ENCODE measurements around the gene PTPRM. TPM values are rescaled to one million over a fixed set of nuclear protein-coding genes. Genes with fewer than 3 reads are reported as not detected.

PTPRM gene
- total RNA-seq, 1 experiment from 2014 or later, result 11.1 TPM

DNA sequence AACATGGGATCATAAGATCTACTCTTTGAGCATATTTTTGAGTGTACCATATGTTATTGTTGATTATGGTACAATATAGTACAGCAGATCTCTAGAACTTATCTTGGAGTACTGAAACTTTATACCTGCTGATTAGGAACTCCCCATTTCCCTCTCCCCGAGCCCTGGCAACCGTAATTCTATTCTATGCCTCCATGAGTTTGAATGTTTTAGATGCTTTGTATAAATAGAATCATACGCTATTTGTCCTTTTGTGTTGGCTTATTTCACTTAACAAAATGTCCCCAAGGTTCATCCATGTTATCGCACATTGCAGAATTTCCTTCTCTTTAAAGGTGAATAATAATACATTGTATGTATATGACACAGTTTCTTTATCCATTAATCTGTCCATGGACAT lies 117.2 kb downstream of the PTPRM start:
- peaks cover 30% of the 10 kb centered on the region for H3K4me1 Mint-ChIP-seq
- H3K4me3 Mint-ChIP-seq, result no peak overlapping the region
- ATAC-seq, result no peak
- ChIA-PET CTCF (interaction anchor here (1.0 to 1.1 kb wide), 2 partner anchors 27 to 92 kb away, joined by 3 read pairs; no protein-coding TSS in a partner anchor), POLR2A (no interaction called here)
- TF ChIP-seq, protein P1, sequence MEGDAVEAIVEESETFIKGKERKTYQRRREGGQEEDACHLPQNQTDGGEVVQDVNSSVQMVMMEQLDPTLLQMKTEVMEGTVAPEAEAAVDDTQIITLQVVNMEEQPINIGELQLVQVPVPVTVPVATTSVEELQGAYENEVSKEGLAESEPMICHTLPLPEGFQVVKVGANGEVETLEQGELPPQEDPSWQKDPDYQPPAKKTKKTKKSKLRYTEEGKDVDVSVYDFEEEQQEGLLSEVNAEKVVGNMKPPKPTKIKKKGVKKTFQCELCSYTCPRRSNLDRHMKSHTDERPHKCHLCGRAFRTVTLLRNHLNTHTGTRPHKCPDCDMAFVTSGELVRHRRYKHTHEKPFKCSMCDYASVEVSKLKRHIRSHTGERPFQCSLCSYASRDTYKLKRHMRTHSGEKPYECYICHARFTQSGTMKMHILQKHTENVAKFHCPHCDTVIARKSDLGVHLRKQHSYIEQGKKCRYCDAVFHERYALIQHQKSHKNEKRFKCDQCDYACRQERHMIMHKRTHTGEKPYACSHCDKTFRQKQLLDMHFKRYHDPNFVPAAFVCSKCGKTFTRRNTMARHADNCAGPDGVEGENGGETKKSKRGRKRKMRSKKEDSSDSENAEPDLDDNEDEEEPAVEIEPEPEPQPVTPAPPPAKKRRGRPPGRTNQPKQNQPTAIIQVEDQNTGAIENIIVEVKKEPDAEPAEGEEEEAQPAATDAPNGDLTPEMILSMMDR (IDR thresholded peaks at IDR 0.05), result no peak
- no peak for TF ChIP-seq SMAD3 (CRISPR knock-in tag; IDR thresholded peaks at IDR 0.05; ENCODE audit: borderline replicate concordance)
- TF ChIP-seq ESRRA (CRISPR knock-in tag; IDR thresholded peaks at IDR 0.05; ENCODE audit: borderline replicate concordance), result no peak
- TF ChIP-seq, protein P2, sequence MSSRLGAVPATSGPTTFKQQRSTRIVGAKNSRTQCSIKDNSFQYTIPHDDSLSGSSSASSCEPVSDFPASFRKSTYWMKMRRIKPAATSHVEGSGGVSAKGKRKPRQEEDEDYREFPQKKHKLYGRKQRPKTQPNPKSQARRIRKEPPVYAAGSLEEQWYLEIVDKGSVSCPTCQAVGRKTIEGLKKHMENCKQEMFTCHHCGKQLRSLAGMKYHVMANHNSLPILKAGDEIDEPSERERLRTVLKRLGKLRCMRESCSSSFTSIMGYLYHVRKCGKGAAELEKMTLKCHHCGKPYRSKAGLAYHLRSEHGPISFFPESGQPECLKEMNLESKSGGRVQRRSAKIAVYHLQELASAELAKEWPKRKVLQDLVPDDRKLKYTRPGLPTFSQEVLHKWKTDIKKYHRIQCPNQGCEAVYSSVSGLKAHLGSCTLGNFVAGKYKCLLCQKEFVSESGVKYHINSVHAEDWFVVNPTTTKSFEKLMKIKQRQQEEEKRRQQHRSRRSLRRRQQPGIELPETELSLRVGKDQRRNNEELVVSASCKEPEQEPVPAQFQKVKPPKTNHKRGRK (CRISPR knock-in tag; IDR thresholded peaks at IDR 0.05; ENCODE audit: borderline replicate concordance), result no peak
- no peak for TF ChIP-seq ETV6 (CRISPR knock-in tag; IDR thresholded peaks at IDR 0.05)
- TF ChIP-seq ATF1 (CRISPR knock-in tag; IDR thresholded peaks at IDR 0.05), result no peak
- no peak for TF ChIP-seq RORB (CRISPR knock-in tag; IDR thresholded peaks at IDR 0.05)
- no peak for TF ChIP-seq NFE2L1 (CRISPR knock-in tag; IDR thresholded peaks at IDR 0.05)
- no peak for TF ChIP-seq ZNF121 (CRISPR knock-in tag; IDR thresholded peaks at IDR 0.05)
- no peak for TF ChIP-seq IRF2 (CRISPR knock-in tag; IDR thresholded peaks at IDR 0.05; ENCODE audit: borderline replicate concordance, low read depth)
- no peak for TF ChIP-seq FOXJ3 (CRISPR knock-in tag; IDR thresholded peaks at IDR 0.05; ENCODE audit: borderline replicate concordance)
- TF ChIP-seq, protein P3, sequence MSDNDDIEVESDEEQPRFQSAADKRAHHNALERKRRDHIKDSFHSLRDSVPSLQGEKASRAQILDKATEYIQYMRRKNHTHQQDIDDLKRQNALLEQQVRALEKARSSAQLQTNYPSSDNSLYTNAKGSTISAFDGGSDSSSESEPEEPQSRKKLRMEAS (CRISPR knock-in tag; IDR thresholded peaks at IDR 0.05), result no peak
- no peak for TF ChIP-seq JUN (CRISPR knock-in tag; IDR thresholded peaks at IDR 0.05)
- H3K27ac Mint-ChIP-seq, result no peak overlapping the region
- H3K27me3 Mint-ChIP-seq (ENCODE audit: low read depth), result no peaks in the 10 kb centered on the region
- no peak for DNase-seq (ENCODE audit: low spot score)
- no peaks in the 10 kb centered on the region for H3K9me3 Mint-ChIP-seq
- no peaks in the 10 kb centered on the region for H3K36me3 Mint-ChIP-seq

DNA sequence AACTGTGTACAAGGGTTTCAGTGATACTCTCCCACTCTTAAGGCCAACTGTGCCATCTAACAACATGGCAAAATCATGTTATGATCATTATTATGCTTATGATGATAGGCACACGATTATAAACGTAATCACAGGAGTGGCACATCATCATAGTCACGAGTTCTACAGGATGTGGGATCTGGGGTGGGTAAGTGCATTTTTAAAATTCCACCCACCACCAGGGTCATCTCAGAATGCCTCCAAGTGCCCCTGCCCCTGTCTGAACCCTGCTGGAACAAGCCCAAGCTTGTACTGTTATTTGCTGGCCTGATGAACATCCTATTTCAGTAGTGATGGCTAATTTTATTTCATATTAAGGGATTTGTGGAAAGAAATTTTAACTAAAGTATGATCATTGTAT lies 117.8 kb downstream of the PTPRM start:
- H3K4me1 Mint-ChIP-seq, result peaks cover 30% of the 10 kb centered on the region
- CTCF ChIA-PET, result no interaction called here
- H3K27ac Mint-ChIP-seq, result no peak overlapping the region
- no peaks in the 10 kb centered on the region for H3K27me3 Mint-ChIP-seq (ENCODE audit: low read depth)
- ATAC-seq (no peak), DNase-seq (ENCODE audit: low spot score) (no peak)
- TF ChIP-seq CBFB (CRISPR knock-in tag; IDR thresholded peaks at IDR 0.05; ENCODE audit: low read depth), result no peak
- TF ChIP-seq ELF4 (CRISPR knock-in tag; IDR thresholded peaks at IDR 0.05; ENCODE audit: low read depth), result no peak
- TF ChIP-seq NFATC4 (CRISPR knock-in tag; IDR thresholded peaks at IDR 0.05), result no peak
- TF ChIP-seq, protein P1 (IDR thresholded peaks at IDR 0.05), result no peak
- TF ChIP-seq NR3C1 (CRISPR knock-in tag; conservative IDR thresholded peaks at IDR 0.05; ENCODE audit: low read depth), result no peak
- TF ChIP-seq, protein P4, sequence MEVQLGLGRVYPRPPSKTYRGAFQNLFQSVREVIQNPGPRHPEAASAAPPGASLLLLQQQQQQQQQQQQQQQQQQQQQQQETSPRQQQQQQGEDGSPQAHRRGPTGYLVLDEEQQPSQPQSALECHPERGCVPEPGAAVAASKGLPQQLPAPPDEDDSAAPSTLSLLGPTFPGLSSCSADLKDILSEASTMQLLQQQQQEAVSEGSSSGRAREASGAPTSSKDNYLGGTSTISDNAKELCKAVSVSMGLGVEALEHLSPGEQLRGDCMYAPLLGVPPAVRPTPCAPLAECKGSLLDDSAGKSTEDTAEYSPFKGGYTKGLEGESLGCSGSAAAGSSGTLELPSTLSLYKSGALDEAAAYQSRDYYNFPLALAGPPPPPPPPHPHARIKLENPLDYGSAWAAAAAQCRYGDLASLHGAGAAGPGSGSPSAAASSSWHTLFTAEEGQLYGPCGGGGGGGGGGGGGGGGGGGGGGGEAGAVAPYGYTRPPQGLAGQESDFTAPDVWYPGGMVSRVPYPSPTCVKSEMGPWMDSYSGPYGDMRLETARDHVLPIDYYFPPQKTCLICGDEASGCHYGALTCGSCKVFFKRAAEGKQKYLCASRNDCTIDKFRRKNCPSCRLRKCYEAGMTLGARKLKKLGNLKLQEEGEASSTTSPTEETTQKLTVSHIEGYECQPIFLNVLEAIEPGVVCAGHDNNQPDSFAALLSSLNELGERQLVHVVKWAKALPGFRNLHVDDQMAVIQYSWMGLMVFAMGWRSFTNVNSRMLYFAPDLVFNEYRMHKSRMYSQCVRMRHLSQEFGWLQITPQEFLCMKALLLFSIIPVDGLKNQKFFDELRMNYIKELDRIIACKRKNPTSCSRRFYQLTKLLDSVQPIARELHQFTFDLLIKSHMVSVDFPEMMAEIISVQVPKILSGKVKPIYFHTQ (CRISPR knock-in tag; IDR thresholded peaks at IDR 0.05), result no peak
- TF ChIP-seq, protein P5, sequence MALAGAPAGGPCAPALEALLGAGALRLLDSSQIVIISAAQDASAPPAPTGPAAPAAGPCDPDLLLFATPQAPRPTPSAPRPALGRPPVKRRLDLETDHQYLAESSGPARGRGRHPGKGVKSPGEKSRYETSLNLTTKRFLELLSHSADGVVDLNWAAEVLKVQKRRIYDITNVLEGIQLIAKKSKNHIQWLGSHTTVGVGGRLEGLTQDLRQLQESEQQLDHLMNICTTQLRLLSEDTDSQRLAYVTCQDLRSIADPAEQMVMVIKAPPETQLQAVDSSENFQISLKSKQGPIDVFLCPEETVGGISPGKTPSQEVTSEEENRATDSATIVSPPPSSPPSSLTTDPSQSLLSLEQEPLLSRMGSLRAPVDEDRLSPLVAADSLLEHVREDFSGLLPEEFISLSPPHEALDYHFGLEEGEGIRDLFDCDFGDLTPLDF (CRISPR knock-in tag; IDR thresholded peaks at IDR 0.05), result no peak
- no peak for TF ChIP-seq ZNF121 (CRISPR knock-in tag; IDR thresholded peaks at IDR 0.05)
- TF ChIP-seq, protein P6, sequence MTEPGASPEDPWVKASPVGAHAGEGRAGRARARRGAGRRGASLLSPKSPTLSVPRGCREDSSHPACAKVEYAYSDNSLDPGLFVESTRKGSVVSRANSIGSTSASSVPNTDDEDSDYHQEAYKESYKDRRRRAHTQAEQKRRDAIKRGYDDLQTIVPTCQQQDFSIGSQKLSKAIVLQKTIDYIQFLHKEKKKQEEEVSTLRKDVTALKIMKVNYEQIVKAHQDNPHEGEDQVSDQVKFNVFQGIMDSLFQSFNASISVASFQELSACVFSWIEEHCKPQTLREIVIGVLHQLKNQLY (CRISPR knock-in tag; IDR thresholded peaks at IDR 0.05), result no peak
- TF ChIP-seq HMGA2 (CRISPR knock-in tag; IDR thresholded peaks at IDR 0.05), result no peak
- no peak for TF ChIP-seq SP1 (CRISPR knock-in tag; conservative IDR thresholded peaks at IDR 0.05)
- no peaks in the 10 kb centered on the region for H3K9me3 Mint-ChIP-seq
- POLR2A ChIA-PET, result no interaction called here
- H3K4me3 Mint-ChIP-seq, result no peak overlapping the region
- no peaks in the 10 kb centered on the region for H3K36me3 Mint-ChIP-seq
